ENCODE data around the gene PRR20C.

GRCh38 chr13:57128909-57129308, 25.0 kb upstream of the PRR20C start:
- TF ChIP-seq EZH2 (IDR thresholded peaks at IDR 0.05; ENCODE audit: low read length) = no peak
- no peak for TF ChIP-seq CTCF (optimal IDR thresholded peaks at IDR 0.05 in 1 of 3, IDR thresholded peaks at IDR 0.05 in 1 of 3, conservative IDR thresholded peaks at IDR 0.05 in 1 of 3; ENCODE audit: extremely low read depth in 1 of 3, insufficient read depth in 2 of 3, low read length in 3 of 3)
